ENCODE results near the gene CACNA2D1. TPM values are rescaled to one million over a fixed set of nuclear protein-coding genes. Genes with fewer than 3 reads are reported as not detected.

CACNA2D1 gene
- total and polyA plus RNA-seq, 2 donors (not counting 1 experiment from before 2014, with no cell fraction given): 31.7 to 64.4 TPM

- Histone ChIP-seq H3K4me3 (replicated peaks in 1 of 4; ENCODE audit: control extremely low read depth in 1 of 4, insufficient read depth in 1 of 4, low read depth in 3 of 4, low read length in 4 of 4) (no peak overlapping the region), H3K4me1 (ENCODE audit: control insufficient read depth, extremely low read depth, insufficient read depth, low read length) (no peaks in the 10 kb centered on the region), H3K9me3 (ENCODE audit: control insufficient read depth, insufficient read depth, low read depth, low read length) (no peaks in the 10 kb centered on the region), H3K27me3 (ENCODE audit: control insufficient read depth, insufficient read depth, low read length) (no peaks in the 10 kb centered on the region), H3K36me3 (ENCODE audit: control insufficient read depth, insufficient read depth, low read length) (no peaks in the 10 kb centered on the region), H4K20me1 (ENCODE audit: control insufficient read depth, extremely low read depth, insufficient read depth, low read length) (no peaks in the 10 kb centered on the region), H2AFZ (ENCODE audit: low read length) (no peak overlapping the region), H3K27ac (ENCODE audit: insufficient read depth, low read length) (no peak overlapping the region), H3K9ac (ENCODE audit: insufficient read depth, low read length) (no peak overlapping the region), H3K79me2 (ENCODE audit: control insufficient read depth, insufficient read depth, low read length) (no peaks in the 10 kb centered on the region), H3K4me2 (ENCODE audit: extremely low read depth, insufficient read depth, low read length) (no peak overlapping the region)
- TF ChIP-seq CTCF (conservative IDR thresholded peaks at IDR 0.05 in 1 of 2, IDR thresholded peaks at IDR 0.05 in 1 of 2; ENCODE audit: low read depth in 1 of 2, low read length in 2 of 2): no peak
- TF ChIP-seq EZH2 (IDR thresholded peaks at IDR 0.05; ENCODE audit: low read length, missing control alignments): no peak
- DNase-seq (ENCODE audit: low read depth in 2 of 2): no peak
Measured at GRCh38 chr7:82312646-82313045, 130.9 kb downstream of the CACNA2D1 start.

- Histone ChIP-seq H3K36me3 (ENCODE audit: control insufficient read depth, insufficient read depth, low read length) (no peaks in the 10 kb centered on the region), H3K9me3 (ENCODE audit: control insufficient read depth, insufficient read depth, low read depth, low read length) (no peaks in the 10 kb centered on the region), H4K20me1 (ENCODE audit: control insufficient read depth, extremely low read depth, insufficient read depth, low read length) (no peaks in the 10 kb centered on the region), H2AFZ (ENCODE audit: low read length) (no peak overlapping the region), H3K4me3 (replicated peaks in 1 of 4; ENCODE audit: control extremely low read depth in 1 of 4, insufficient read depth in 1 of 4, low read depth in 3 of 4, low read length in 4 of 4) (no peak overlapping the region), H3K27me3 (ENCODE audit: control insufficient read depth, insufficient read depth, low read length) (no peaks in the 10 kb centered on the region), H3K4me2 (ENCODE audit: extremely low read depth, insufficient read depth, low read length) (no peak overlapping the region), H3K79me2 (ENCODE audit: control insufficient read depth, insufficient read depth, low read length) (no peaks in the 10 kb centered on the region), H3K9ac (ENCODE audit: insufficient read depth, low read length) (no peak overlapping the region), H3K27ac (ENCODE audit: insufficient read depth, low read length) (no peak overlapping the region), H3K4me1 (ENCODE audit: control insufficient read depth, extremely low read depth, insufficient read depth, low read length) (no peaks in the 10 kb centered on the region)
- TF ChIP-seq EZH2 (IDR thresholded peaks at IDR 0.05; ENCODE audit: low read length, missing control alignments) (no peak), CTCF (conservative IDR thresholded peaks at IDR 0.05 in 1 of 2, IDR thresholded peaks at IDR 0.05 in 1 of 2; ENCODE audit: low read depth in 1 of 2, low read length in 2 of 2) (no peak)
- no peak for DNase-seq (ENCODE audit: low read depth in 2 of 2)
Measured at GRCh38 chr7:82305347-82306005, 138.1 kb downstream of the CACNA2D1 start.

GRCh38 chr7:82294865-82295264, 148.7 kb downstream of the CACNA2D1 start:
- H3K9me3 ChIP-seq (ENCODE audit: control insufficient read depth, insufficient read depth, low read depth, low read length): no peaks in the 10 kb centered on the region
- H3K27me3 ChIP-seq (ENCODE audit: control insufficient read depth, insufficient read depth, low read length): no peaks in the 10 kb centered on the region
- no peak overlapping the region for H3K9ac ChIP-seq (ENCODE audit: insufficient read depth, low read length)
- no peaks in the 10 kb centered on the region for H4K20me1 ChIP-seq (ENCODE audit: control insufficient read depth, extremely low read depth, insufficient read depth, low read length)
- no peak overlapping the region for H2AFZ ChIP-seq (ENCODE audit: low read length)
- TF ChIP-seq EZH2 (IDR thresholded peaks at IDR 0.05; ENCODE audit: low read length, missing control alignments) (no peak), CTCF (conservative IDR thresholded peaks at IDR 0.05 in 1 of 2, IDR thresholded peaks at IDR 0.05 in 1 of 2; ENCODE audit: low read depth in 1 of 2, low read length in 2 of 2) (no peak)
- H3K36me3 ChIP-seq (ENCODE audit: control insufficient read depth, insufficient read depth, low read length): no peaks in the 10 kb centered on the region
- no peak overlapping the region for H3K4me2 ChIP-seq (ENCODE audit: extremely low read depth, insufficient read depth, low read length)
- no peak overlapping the region for H3K4me3 ChIP-seq (replicated peaks in 1 of 4; ENCODE audit: control extremely low read depth in 1 of 4, insufficient read depth in 1 of 4, low read depth in 3 of 4, low read length in 4 of 4)
- H3K27ac ChIP-seq (ENCODE audit: insufficient read depth, low read length): no peak overlapping the region
- peaks cover 5% of the 10 kb centered on the region for H3K4me1 ChIP-seq (ENCODE audit: control insufficient read depth, extremely low read depth, insufficient read depth, low read length)
- H3K79me2 ChIP-seq (ENCODE audit: control insufficient read depth, insufficient read depth, low read length): no peaks in the 10 kb centered on the region
- no peak for DNase-seq (ENCODE audit: low read depth in 2 of 2)

Data from fibroblast of lung (primary cell).